Measurements from ENCODE around the gene SULT1E1.
"Not testable (repeated sequence)": the region's sequence is repeated elsewhere in the genome, so short reads cannot be mapped to it uniquely, and the experiment has no call there.

- TF ChIP-seq CTCF, POLR2AphosphoS5 (IDR thresholded peaks at IDR 0.05): not testable (repeated sequence)
Observed at GRCh38 chr4:69825056-69825455, 34.9 kb downstream of the SULT1E1 start.

Measured in breast epithelium (tissue), 3 donors.